NCI-H748 (cell line): ENCODE results near the gene GPR176.

Source experiments
- DNase-seq: peaks from one replicate; lab custom pipeline; 2025; ENCODE audit not compliant: unreplicated experiment; lab: John Stamatoyannopoulos, UW

The GPR176 gene

DNA sequence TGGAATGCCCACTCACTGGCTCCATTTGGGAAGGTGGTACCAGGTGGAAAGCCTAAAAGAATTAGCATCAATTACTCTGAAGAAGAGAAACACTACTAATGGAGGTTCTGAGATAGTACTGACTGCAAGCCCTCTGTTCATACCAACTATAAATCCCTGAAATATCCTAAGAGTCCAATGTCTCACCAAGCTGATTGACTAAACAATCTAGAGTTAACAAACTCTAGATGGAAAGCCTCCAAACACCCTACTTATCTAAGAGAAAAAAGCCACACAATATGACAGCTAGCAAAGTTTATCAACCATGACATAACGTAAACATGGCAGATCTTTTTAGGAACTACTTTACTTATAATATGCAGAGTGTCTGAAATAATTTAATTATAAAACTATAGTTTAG lies 59.2 kb downstream of the GPR176 start:
- DNase-seq, result no peak

DNA sequence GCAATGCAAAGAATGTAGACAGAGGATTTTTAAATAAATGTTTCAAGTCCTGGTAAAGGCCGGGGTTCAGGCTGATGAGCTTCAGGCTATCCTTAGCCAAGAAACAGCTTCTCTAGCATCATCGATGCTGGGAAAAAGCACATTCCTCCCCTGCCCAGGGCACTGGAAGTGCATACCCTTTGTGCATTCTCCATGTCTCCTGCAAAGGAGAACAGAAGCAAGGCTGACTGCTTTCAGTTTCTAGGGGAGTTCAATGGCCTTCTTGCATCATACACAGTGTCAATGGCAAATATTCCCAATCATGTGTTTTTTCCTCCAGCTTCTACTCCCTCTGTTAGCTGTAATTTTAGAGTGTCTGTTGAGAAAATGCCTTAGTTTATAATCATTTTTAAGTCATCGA lies 59.9 kb downstream of the GPR176 start:
- no peak for DNase-seq

DNA sequence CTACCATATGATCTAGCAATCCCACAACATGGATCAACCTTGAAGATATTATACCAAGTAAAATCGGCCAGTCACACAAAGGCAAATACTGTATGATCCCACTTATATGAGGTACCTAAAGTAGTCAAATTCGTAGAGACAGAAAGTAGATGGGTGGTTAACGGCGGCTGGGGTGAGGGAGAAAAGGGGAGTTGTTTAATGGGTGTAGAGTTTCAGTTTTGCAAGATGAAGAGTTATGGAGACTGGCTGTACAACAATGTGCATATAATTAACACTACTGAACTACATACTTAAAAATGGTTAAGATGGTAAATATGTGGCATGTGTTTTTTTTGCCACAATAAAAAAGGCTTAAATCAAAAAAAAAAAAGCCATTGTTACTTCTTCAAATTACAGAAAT lies 60.4 kb downstream of the GPR176 start:
- no peak for DNase-seq

DNA sequence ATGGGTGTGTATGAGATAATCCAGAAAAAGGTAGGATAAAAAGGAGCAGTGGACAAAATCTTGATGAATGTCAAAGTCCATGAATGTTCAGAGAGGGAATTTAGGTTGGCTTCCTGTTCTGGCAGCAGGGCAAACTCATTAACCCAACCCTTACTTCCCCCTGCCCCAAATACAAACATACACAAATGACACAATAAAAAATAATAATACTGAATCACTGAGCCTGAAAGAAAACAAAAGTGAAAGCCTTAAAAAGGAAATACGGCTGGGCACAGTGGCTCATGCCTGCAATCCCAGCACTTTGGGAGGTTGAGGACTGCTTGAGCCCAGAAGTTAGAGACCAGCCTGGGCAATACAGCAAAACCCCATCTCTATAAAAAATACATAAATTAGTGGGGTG lies 62.9 kb downstream of the GPR176 start:
- DNase-seq, result no peak

DNA sequence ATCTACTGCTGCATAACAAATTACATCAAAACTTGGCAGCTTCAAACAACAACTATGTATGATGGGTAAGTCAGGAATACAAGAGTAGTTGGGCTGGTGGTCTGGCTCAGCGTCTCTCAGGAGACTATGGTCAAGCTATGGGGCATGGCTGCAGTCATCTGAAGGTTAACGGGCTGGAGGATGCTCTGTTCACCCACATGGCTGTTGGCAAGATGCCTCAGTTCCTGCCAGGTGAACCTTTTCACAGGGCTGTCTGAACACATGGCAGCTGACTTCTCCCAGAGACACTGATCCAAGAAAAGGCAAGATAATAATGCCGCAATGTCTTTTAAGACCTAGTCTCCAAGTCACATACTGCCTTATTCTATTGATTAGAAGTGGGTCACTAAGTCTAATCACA lies 63.7 kb downstream of the GPR176 start:
- no peak for DNase-seq

DNA sequence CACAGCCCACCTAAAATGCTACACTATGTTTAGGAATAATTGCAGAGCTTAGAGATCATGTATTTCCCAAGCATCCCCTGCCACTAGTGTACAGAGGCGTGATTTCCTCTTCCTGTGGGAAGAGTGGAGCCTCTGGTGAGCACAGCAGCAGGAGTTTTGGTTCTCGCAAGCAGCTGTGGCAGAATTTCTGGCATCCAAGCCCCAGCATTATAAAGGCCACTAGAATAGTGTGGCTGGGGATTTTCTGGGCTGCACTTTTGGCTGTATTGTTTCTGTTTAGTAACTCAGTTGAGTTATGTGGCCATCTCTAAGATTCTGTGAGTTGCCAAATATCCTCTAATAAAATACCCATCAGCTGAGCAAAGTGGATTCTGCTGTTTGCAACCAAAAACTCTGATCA lies 64.7 kb downstream of the GPR176 start:
- DNase-seq, result no peak

DNA sequence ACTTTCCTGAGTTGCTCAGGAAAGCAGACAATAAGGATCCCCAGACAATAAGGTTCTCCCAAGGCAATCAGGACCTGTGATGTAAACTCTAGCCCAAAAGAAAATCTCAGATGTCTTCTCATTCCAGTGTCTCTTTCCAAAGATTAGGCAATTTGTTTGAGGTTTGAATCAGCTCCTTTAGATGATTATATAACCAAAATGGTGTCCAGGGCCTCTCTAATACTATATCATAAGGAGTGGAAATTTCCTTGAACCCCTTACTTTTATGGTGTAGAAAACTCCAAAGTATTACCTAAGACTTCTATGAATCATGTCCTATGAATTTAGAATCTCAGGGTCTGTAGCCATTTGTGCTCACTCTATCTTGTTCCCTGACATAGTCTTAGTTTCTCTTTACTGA lies 65.9 kb downstream of the GPR176 start:
- DNase-seq, result no peak

DNA sequence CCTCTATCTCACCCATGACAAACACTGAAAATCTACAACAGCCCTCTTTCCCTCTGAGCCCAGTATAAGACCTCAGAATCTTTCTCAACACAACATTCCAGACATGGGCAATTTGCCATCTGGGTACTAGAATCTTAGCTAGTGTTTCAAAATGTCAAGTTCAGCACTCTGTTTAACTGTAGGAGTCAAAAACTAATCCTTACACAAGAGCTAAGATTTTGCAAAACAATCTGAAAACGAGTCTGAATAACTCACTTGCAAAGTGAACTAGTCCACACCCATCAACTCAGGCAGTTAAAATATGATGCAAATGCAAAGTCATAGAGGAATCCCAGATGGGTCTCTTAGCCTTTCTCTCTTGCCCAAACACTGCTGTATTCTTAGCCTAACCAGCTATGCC lies 67.8 kb downstream of the GPR176 start:
- no peak for DNase-seq

DNA sequence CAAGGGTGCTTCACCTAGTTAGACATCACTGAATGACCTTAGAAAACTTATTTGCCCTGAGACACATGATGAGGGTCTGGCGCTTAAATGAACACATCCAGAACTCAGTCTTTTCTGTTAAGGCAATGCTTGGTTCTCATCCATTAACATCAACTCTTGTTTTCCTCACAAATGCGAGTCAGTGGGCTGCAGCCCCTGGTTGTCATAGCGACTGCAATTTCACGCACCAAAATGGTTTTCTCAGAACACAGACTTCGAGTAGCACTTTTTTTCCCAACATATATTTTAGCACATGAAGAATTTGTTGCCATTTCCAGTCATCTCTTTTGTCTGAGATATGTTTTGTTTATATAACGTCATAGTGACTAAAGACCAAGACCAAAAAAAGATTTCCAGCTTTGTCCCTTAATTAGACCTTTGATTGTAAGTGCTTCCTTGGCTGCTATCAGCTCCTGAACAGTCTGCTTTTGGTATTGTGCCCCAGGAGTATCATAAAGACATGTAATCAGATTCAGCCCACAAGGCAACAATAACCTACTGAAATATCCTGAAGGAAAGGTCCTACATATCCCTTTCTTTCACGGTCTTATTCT lies 68.5 kb downstream of the GPR176 start:
- peak; percentile 28 for DNase-seq

DNA sequence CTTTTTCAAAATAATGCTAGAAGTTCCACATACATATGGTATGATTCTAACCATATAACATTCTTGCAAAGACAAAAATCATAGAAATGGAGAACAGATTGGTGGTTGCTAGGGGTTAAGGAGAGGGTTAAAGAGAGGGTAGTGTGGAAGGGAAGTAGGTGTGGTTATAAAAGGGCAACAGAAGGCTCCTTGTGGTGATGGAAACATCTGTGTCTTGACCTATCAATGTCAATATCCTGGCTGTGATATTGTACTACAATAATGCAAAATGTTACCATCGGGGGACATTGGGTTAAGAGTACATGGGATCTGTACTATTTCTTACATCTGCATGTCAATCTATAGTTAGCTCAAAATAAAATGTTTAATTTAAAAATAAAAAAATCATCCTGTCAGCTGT lies 69.6 kb downstream of the GPR176 start:
- DNase-seq, result no peak

DNA sequence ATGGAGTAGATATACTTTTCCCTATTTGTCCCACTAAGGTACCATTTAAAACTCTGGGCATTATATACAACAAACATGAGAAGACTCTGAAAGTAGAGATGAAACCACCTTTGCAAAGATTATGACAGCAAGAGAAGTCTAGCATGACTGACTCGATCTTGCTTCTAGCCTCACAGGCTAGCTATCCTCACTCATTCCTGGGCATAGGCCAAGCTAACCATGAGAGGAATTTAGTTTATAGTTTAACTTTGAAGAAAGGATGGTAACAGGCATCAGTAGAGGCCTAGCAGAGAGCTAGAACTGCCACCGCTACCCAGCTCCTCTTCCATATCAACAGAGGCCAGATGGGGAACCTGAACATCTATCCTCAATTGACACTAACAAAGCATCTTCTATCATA lies 74.0 kb downstream of the GPR176 start:
- no peak for DNase-seq

DNA sequence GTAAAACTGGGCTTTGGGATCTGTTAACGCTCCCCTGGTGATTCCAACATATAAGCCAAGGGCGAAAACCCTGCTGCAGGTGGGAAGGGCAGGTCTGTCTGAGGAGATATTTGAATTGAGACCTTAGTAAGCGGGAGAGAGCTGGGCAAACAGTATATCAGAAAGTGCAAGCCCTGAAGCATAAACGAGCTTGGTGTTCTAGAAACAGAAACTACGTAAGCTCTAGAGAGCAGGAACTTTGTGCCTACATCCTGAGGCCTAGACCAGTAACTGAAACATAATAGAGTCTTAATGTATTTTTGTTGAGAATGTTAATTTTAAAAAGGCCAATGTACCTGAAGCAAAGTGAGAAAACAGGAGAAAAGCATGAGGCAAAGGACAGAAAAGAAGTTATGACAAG lies 74.5 kb downstream of the GPR176 start:
- DNase-seq, result no peak

DNA sequence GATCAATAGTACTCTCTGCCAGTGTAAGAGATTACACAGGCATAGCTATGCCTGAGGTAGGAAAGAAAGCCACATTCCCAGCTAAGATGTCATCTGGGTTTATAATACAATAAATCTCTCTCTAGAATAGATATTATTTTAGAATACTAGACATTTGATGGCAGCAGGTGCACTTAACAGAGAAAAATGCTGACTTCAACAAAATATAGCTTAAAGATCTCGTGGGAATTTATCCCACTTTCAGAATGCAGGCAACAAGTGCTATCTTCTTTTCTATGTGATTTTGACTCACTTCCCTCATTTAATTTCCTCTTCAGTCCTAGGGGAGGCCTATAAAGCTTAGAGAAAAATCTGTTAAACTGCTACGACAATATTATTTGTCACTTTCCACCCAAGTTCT lies 76.5 kb downstream of the GPR176 start:
- DNase-seq, result no peak

DNA sequence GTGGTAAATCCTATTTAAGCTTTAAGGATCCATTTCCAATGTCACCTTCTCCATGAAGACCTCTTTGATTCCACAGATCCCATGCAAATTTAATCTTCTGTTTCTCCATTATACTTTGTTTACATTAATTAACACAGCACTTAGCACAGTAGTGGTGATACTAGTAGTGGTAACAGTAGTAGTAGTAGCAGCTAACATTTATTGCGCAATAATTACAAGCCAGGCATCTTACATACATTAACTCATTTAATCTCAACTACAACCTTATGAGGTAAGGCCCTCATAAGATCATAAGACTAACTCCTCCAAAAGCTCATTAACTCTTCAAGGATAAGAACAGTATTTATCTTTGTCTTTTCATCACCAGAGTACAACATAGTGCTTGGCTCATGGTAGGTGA lies 82.6 kb downstream of the GPR176 start:
- no peak for DNase-seq

DNA sequence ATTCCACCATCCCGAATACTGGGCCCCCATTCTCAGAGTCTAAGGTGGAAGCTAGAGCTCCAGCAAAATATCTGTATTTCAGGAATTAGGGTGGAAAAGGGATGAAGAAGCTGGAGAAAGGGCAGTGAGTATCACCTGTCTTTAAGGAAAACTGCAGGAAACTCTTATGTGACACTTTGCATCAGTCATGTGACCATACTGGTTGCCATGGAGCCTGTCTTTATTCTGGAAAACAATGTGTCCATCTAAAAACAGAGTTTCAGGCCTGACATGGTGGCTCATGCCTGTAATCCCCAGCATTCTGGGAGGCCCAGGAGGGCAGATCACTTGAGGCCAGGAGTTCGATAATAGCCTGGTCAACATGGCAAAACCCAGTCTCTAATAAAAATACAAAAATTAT lies 84.5 kb downstream of the GPR176 start:
- peak; percentile 51 for DNase-seq

DNA sequence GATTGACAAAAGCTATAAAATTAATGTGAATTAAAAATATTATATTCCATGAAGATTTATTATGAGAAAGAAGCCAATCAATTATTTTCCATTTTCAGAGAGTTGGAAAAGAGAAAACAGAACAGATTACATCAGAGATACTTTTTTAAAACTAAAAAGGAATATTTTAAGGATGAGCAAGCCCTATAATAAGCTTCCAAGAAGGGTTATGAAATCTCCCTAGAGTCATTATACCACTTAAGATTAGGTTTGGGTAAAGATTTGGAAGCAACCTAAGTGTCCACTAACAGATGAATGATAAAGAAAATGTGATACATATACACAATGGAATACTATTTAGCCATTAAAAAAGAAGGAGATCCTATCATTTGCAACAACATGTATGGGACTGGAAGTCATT lies 85.8 kb downstream of the GPR176 start:
- DNase-seq, result no peak

DNA sequence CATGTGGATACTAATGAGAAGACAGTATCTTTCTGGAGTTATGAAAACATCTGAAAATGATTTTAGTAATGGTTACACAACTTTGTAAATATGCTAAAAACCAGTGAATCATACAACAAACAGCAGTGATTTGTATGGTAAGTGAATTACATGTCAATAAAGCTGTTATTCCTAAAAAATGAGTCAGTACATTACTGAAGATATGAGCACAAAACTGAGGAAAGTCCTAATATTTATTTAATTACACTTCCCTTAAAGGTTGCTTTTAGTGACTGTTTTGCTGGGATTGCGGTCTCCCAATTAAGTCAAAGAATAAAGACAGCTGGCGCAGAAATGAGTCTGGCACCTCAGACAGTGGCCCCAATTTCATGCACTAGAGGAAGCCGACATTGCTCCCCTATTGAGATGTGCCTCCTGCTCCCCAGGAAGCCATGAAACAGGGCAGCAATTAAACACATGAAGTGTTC lies 86.5 kb downstream of the GPR176 start:
- DNase-seq, result peak; percentile 85

DNA sequence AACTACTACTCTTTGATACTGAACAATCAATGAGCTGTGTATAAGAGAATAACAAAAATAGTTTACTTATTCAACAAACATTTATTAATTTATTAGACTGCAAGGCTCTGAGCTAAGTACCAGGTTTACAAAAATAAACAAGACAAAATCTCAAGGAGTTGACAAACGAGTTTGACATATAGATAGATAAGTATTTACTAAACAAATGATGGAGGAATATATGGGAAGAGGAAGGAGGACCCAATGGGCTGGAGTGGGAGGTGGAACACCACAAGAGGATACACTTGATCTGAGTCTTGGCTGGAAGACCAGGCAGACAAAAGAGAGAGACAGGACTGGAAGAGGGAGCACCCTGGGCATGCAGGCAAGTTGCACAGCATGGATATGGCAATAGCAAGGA lies 89.9 kb downstream of the GPR176 start:
- no peak for DNase-seq

DNA sequence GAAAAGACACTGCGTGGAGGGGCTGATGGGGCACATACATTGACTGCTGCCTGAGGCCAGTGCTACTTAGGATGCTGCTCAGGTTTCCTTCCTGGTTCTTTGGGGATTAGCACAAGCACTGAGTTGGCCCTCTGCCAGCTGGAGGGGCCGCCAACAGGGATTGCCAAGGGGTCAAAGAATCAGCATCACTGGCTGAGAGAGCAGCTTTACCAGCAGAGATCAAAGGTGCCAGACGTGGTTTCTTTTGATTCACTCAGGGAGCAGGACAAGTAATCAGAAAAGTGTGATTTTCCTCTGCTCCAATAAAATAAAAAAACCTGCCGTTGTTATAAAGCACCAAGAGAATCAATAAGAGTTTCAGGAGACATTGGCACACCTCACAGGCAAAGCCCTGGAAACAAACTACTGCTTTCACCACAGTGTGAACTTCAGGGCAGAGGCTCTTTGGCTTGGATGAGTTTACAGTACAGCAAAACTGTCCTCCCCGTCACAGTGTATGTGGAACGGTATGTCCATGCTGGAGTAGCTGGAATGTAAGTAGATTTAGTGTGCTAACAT lies 91.6 kb downstream of the GPR176 start:
- DNase-seq, result peak; percentile 57

DNA sequence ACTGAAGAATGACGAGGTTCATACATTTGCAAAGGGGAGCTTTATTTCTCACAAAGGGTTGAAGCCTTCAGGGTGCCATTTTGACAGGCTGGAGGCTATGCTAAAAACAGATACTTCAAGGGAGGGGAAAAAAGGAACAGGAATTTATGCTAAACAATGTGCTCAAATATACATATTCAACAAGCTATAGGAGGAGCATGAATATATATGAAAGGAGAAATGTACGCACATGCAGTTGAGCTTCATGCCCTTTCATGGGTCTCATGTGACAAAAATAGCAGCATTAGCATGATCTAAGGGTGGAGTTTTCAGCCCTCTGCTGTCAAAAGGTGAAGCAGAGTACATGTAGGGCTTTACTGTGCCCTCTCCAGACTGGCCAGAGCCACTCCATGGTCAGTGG lies 93.1 kb downstream of the GPR176 start:
- no peak for DNase-seq

DNA sequence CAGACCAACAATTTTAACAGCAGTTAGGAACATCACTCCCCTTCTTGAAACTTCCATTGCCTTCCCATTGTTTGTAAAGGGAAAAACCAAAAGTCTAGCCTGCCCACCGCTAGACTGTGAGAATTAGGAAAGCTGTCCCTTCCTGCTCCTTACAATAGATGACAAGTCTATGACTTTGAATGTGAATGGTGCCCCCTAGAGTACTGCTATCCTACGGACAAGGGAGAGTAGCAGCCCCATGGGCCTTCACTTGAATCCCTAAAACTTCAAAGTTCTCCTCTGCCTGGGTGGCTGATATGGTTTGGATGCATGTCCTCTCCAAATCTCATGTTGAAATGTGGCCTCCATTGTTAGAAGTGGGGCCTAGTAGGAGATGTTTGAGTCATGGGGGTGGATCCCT lies 96.4 kb downstream of the GPR176 start:
- no peak for DNase-seq

DNA sequence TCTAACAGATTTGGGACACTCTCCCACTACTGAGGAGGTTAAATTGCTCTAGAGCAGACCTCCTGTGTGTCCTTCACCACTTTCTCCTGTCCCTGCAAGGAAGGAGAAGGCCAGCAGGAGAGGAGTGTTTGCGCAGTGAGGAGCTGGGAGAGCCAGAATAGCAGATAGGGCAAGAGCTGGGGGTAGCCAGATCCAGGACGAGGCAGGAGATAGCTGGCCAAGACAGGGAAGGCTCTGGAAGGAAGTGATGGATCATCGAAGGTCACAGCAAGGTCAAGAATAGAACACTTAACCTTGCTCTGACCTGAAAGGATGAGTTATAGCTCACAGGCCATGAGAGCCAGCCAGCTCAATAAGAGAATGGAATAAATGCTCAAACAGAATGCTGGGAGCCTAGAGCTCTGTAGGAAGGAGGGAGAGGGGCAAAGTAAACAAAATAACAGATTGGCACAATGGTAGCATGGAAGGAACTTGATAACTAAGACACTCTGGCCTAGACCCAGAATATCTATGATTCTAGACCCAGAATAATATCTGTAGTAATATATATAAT lies 99.9 kb downstream of the GPR176 start:
- no peak for DNase-seq

DNA sequence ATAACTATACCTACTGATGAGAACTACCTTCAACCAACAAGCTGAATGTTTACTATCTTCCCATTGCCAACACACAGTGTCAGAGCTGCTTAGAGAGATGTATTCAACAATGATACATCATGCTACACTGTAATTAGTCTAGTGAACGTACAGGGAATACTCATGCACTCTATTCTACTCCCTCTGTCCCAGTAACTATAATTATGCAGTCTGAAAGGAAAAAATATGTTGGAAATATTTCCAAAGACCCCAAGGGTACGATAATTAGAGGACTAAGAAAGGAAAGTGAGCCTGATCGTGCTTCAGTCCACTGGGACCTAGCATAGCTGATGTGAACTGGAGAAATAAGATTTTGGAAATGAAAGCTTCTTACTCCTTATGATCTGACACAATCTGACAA lies 100.5 kb downstream of the GPR176 start:
- no peak for DNase-seq
